GM19193 (cell line): Measurements from ENCODE around the gene ARL10.

Source experiments
- POLR2A ChIP-seq: IDR thresholded peaks from 4 replicates; pipeline ENCODE4 v1.6.1; 2011; ENCODE audit not compliant: insufficient read depth, insufficient read length; ENCODE audit errors: extremely low read depth

Gene ARL10

GRCh38 chr5:176394096-176394495, 28.8 kb downstream of the ARL10 start:
- TF ChIP-seq POLR2A, result no peak

DNA sequence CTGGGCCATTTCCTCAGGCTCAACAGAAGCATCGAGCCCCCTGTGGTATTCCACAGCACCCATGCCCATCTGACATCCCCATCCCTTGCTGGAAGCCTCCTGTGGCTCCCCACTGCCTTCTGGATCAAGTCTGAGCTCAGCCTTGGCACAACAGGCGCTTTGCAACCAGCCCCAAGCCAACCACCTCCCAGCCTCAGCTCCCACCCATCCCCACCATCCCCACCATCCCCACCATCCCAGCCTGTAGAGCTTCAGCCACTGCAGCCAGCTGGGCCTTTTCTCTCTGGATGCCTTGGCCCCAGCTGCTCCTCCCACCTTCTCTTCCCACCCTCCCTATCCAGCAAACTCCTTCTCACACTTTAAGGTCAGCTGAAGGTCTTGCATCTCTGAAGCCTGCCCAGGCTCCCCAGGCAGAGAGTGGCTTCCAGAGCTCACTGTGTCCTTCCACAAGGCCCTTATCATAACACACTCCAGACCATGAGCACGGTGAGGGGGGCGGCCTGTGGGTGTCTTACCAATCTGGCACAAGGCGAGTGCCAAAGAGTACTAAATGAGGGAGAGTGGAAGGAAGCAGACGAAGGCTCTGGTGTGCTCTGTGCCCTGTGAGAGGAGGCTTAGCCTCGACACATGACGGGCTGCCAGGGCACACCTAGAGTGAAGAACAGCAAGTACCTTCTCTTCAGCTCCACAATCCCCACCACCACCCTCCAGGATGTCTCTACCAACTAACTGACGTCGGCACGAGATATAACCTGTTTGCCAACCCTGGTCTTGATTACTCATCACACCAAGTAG, 29.8 kb downstream of the ARL10 start:
- TF ChIP-seq POLR2A, result no peak

GRCh38 chr5:176396330-176396729, 31.0 kb downstream of the ARL10 start:
- no peak for TF ChIP-seq POLR2A

DNA sequence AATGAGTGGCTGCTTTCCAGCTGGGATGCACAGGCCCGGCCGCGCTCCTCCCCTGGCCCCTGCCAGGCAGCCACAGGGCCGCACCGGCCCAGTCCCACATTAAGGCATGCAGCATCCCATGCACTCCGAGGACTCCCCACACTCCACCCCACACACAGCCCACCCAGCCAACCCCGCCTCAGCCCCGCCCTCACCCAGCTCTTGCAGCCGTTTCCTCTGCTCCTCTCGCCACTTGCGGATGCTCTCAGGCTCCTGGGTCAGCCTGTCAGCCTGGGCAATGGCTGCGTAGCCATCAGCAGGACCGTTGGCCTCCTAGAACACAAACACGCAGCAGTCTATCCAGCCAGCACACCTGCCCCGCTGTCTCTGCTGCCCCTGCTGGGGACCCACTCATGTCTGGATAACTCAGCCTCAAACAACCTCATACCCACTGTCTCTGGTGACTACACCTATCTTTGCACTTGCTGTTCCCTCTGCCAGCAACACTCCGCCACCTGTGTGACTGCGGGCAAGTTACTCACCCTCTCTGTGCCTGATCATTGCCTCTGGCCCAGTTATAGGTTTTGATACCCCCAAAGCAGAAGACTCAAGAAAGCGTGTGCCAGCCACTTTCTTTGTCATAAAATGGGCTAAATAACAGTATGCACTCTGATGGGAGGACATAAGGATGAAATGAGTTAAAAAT, 32.6 kb downstream of the ARL10 start:
- no peak for TF ChIP-seq POLR2A

GRCh38 chr5:176400382-176401156, 35.3 kb downstream of the ARL10 start:
- TF ChIP-seq POLR2A, result no peak

- no peak for TF ChIP-seq POLR2A
Measured at GRCh38 chr5:176401281-176402205, 36.3 kb downstream of the ARL10 start.

DNA sequence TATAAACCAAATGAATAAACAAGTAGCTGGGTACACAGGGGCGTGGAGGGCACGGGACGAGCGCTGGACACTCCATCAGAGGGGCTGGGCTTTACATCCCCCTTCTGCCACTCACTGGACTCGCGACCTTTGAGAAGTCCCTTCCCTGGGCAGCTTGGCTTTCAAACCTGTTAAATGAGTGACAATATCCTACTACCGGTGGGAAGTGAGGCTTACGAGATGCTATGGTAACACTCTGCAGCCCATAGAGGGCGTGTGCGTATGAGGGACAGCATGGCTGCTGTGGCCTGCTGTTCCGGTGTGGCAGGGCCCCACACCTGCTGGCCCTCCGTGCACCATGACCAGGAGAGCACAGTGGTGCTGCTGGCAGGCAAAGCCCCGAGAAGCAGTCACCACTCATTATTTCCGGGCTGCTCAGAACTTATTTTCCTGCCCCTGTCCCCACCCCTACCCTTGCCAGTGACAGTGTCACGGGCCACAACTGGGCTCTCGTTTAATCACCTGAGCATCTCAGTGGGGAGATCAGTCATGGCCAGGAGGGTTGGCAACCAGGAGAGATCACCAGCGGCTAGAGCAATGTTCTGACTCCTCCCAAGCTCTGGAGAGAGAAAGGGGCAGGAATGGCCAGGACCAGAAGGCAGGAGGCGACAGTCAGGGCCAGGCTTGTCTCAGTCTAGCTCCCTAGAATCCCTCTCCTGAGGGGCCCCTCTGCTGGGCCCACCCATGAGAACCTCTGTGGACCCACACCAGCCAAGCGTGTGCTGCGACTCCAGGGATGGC, 40.6 kb downstream of the ARL10 start:
- TF ChIP-seq POLR2A, result no peak

GRCh38 chr5:176406436-176407052, 41.3 kb downstream of the ARL10 start:
- no peak for TF ChIP-seq POLR2A

- TF ChIP-seq POLR2A, result no peak
Measured at GRCh38 chr5:176407456-176408251, 42.4 kb downstream of the ARL10 start.

DNA sequence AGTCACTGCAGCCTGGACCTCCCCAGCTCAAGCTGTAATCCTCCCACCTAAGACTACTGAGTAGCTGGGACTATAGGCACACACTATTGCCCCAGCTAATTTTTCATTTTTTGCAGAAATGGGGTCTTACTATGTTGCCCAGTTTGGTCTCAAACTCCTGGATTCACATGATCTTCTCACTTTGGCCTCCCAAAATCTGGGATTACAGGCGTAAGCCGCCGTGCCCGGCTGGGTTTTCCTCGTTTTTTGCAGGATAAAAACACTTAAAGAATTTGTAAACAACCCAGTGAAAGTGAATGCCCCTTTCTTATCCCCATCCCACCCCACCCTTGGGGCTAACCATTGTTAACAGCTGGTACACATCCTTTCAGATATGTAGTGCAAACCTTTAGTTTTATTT, 43.3 kb downstream of the ARL10 start:
- no peak for TF ChIP-seq POLR2A

GRCh38 chr5:176409765-176410164, 44.5 kb downstream of the ARL10 start:
- no peak for TF ChIP-seq POLR2A

DNA sequence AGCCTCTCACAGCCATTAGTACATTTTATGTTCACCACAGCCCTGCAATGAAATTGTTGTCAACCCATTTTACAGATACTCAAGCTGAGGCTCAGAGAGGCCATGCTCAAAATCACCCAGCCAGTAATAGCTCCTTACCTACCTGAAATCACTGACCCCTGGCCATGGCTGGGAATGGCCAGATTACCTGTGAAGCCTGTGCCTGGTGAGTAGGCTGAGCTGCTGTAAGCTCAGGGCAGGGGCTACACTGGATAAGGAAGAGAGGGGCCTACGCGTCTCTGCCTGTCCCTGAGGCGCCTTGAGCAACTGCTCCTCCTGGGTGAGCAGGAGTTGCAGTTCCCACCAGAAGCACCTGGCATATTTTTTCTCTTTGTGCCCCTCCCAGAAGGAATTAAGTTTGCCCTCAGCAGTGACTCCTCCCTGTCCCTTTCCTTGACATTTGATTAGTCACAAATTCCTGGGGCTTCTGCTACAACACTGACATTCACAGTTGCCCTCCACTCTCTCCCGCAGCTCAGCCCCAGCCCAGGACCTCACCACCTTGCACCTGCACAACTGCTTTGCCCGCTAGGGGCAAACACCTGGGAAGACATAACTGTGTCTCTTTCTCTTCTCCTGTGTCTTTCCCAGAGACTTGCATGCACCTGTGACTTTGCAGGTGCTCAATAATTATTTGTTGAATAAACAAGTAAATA, 45.3 kb downstream of the ARL10 start:
- TF ChIP-seq POLR2A, result no peak
